SK-N-MC (cell line): ENCODE results near the gene C2CD4D.

Experiments
- DNase-seq: peaks from one replicate; pipeline ENCODE4 v3.0.0-alpha.2; 2011; ENCODE audit warnings: low read depth, low spot score
- H3K27ac ChIP-seq: fragments of 200-600 bp; sonication (generic); 2 replicates; pipeline ENCODE4 v1.5.1; 2016; ENCODE audit warnings: mixed run types
- H3K36me3 ChIP-seq: fragments of 200-600 bp; sonication (generic); 2 replicates; pipeline ENCODE4 v1.6.1; 2017; ENCODE audit warnings: antibody characterized with exemption, low read length, mixed read lengths; ENCODE audit not compliant: insufficient read depth
- H3K4me3 ChIP-seq: fragments of 200-600 bp; sonication (generic); 2 replicates; pipeline ENCODE4 v1.5.1; 2016
- H3K9ac ChIP-seq: fragments of 200-600 bp; sonication (generic); 2 replicates; pipeline ENCODE4 v1.8.0; 2017; ENCODE audit warnings: mixed run types, mixed read lengths; ENCODE audit not compliant: insufficient read length
- H3K9me3 ChIP-seq: fragments of 200-600 bp; sonication (generic); 2 replicates; pipeline ENCODE4 v1.6.1; 2017; ENCODE audit warnings: low read depth, mild to moderate bottlenecking, antibody characterized with exemption, low read length, moderate library complexity, mixed read lengths
- EZH2 ChIP-seq: fragments of 200-600 bp; sonication (generic); IDR thresholded peaks from one replicate; pipeline ENCODE4 v1.6.1; 2017; ENCODE audit warnings: antibody characterized with exemption
- FOXP2 ChIP-seq: optimal IDR thresholded peaks from 2 replicates; pipeline ENCODE3; 2011; ENCODE audit warnings: mild to moderate bottlenecking, moderate library complexity; ENCODE audit not compliant: insufficient read depth; ENCODE audit errors: extremely low read length, control extremely low read depth
- POLR2AphosphoS5 ChIP-seq: IDR thresholded peaks from 2 replicates; pipeline ENCODE4 v1.6.1; 2012; ENCODE audit warnings: mild to moderate bottlenecking, low read depth, low read length, borderline replicate concordance

The C2CD4D gene

GRCh38 chr1:151843398-151843797 is 3.8 kb upstream of the C2CD4D start:
- Histone ChIP-seq H3K27ac (no peak overlapping the region), H3K36me3 (no peaks in the 10 kb centered on the region), H3K9ac (no peak overlapping the region), H3K4me3 (no peak overlapping the region), H3K9me3 (no peaks in the 10 kb centered on the region)
- no peak for TF ChIP-seq EZH2
- TF ChIP-seq FOXP2 = no peak
- TF ChIP-seq POLR2AphosphoS5 = no peak
- no peak for DNase-seq

GRCh38 chr1:151841141-151841540 is 1.5 kb upstream of the C2CD4D start:
- no peaks in the 10 kb centered on the region for H3K36me3 ChIP-seq
- no peaks in the 10 kb centered on the region for H3K9me3 ChIP-seq
- H3K9ac ChIP-seq = no peak overlapping the region
- DNase-seq = no peak
- no peak overlapping the region for H3K27ac ChIP-seq
- no peak overlapping the region for H3K4me3 ChIP-seq
- no peak for TF ChIP-seq POLR2AphosphoS5
- no peak for TF ChIP-seq EZH2
- TF ChIP-seq FOXP2 = no peak

GRCh38 chr1:151840421-151840820 is 801 bp upstream of the C2CD4D start:
- no peaks in the 10 kb centered on the region for H3K9me3 ChIP-seq
- no peak overlapping the region for H3K9ac ChIP-seq
- DNase-seq = no peak
- no peak overlapping the region for H3K27ac ChIP-seq
- TF ChIP-seq POLR2AphosphoS5 (no peak), EZH2 (no peak), FOXP2 (no peak)
- no peak overlapping the region for H3K4me3 ChIP-seq
- H3K36me3 ChIP-seq = no peaks in the 10 kb centered on the region

- Histone ChIP-seq H3K9ac (no peak overlapping the region), H3K27ac (no peak overlapping the region), H3K4me3 (no peak overlapping the region), H3K36me3 (no peaks in the 10 kb centered on the region), H3K9me3 (no peaks in the 10 kb centered on the region)
- no peak for TF ChIP-seq FOXP2
- TF ChIP-seq EZH2 = no peak
- no peak for TF ChIP-seq POLR2AphosphoS5
- no peak for DNase-seq
These were observed 573 bp downstream of the C2CD4D start for GRCh38 chr1:151839082-151839412.

- H3K36me3 ChIP-seq = no peaks in the 10 kb centered on the region
- no peaks in the 10 kb centered on the region for H3K9me3 ChIP-seq
- TF ChIP-seq POLR2AphosphoS5 (no peak), FOXP2 (no peak), EZH2 (peak; percentile 57)
- no peak for DNase-seq
- H3K4me3 ChIP-seq = 0 out of 2 replicates have a peak overlapping the region, but pooled peaks have one; percentile 38
- H3K27ac ChIP-seq = no peak overlapping the region
- no peak overlapping the region for H3K9ac ChIP-seq
These were observed 1.2 kb downstream of the C2CD4D start for GRCh38 chr1:151838222-151839081.

- H3K27ac ChIP-seq = no peak overlapping the region
- no peak for DNase-seq
- H3K36me3 ChIP-seq = no peaks in the 10 kb centered on the region
- no peak for TF ChIP-seq FOXP2
- no peak for TF ChIP-seq EZH2
- no peak for TF ChIP-seq POLR2AphosphoS5
- H3K9ac ChIP-seq = no peak overlapping the region
- H3K4me3 ChIP-seq = no peak overlapping the region
- no peaks in the 10 kb centered on the region for H3K9me3 ChIP-seq
These were observed 1.8 kb downstream of the C2CD4D start for GRCh38 chr1:151837884-151838221.

GRCh38 chr1:151837197-151837596 is 2.4 kb downstream of the C2CD4D start:
- Histone ChIP-seq H3K27ac (no peak overlapping the region), H3K4me3 (no peak overlapping the region), H3K9me3 (no peaks in the 10 kb centered on the region), H3K9ac (no peak overlapping the region), H3K36me3 (no peaks in the 10 kb centered on the region)
- TF ChIP-seq EZH2 (no peak), FOXP2 (no peak), POLR2AphosphoS5 (no peak)
- DNase-seq = no peak

GRCh38 chr1:151835596-151835995 is 4.0 kb downstream of the C2CD4D start:
- no peak for DNase-seq
- H3K27ac ChIP-seq = no peak overlapping the region

More at GRCh38 chr1:151835596-151835995, 4.0 kb downstream of the C2CD4D start:
- TF ChIP-seq EZH2 (no peak), FOXP2 (no peak), POLR2AphosphoS5 (no peak)
- Histone ChIP-seq H3K9me3 (no peaks in the 10 kb centered on the region), H3K4me3 (no peak overlapping the region), H3K9ac (no peak overlapping the region), H3K36me3 (no peaks in the 10 kb centered on the region)
